Bone marrow (tissue), 2 donors: Measurements from ENCODE around the gene APOL4.
"Not testable (repeated sequence)": the region's sequence is repeated elsewhere in the genome, so short reads cannot be mapped to it uniquely, and the experiment has no call there.

Experiments used
- DNase-seq, 2 donors: peaks; one replicate each; lab custom pipeline; 2025; lab: John Stamatoyannopoulos, UW

APOL4 gene

DNA sequence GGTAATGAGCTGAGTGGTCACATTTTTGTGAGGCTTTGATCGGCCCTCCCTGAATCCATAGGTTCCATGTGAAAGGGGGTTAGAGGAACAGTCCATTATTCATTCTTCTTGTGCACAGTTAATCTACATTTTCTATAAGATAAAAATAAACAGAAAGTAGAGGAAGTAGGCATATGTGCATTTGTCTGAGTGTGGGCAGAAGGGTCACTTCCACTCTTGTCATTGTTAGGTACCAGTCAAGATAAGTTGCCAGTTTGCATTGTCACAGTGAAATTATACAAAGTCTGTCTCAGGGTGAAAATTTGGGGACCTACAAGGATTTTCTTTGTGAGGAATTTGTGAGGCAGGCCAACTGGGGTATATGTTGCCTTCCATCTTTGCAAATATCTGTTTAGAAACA is 4.6 kb upstream of the APOL4 start:
- DNase-seq, result no peak

DNA sequence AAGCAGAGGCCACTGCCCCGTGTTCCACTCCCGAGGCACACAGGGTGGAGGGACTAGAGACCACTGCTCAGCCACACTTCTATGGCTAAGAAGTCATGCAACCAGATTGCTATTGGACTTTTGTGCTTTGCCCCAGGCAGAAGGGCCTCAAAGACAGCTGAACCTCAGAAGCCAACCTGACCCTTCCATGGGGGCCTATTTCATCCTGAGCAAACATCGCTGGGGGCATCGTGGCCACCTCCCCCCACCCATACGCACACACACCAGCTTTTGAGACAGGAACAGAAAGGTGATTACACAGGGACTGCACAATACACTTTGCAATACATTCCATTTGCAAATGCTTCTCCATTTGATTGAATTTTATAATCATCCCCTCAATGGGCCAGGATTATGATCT is 4.0 kb upstream of the APOL4 start:
- not testable (repeated sequence) for DNase-seq

DNA sequence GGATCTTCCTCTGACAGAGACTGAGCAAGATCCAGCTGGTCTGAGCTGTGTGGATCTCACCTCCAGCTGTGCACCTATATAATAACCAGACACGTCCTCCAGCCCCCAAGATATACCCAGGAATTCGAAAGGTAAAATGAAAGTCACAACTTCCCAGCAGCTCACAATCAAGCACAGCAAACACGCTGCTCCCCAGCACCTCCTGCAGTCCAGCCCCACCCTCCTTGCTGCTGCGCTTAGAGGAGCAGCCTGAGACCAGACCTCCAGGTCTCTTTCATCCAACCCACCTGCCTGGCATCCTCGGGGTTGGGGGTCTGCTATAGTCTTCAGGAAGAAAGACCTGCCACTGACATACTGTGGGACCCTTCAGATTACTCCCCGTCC is 3.0 kb upstream of the APOL4 start:
- no peak for DNase-seq

DNA sequence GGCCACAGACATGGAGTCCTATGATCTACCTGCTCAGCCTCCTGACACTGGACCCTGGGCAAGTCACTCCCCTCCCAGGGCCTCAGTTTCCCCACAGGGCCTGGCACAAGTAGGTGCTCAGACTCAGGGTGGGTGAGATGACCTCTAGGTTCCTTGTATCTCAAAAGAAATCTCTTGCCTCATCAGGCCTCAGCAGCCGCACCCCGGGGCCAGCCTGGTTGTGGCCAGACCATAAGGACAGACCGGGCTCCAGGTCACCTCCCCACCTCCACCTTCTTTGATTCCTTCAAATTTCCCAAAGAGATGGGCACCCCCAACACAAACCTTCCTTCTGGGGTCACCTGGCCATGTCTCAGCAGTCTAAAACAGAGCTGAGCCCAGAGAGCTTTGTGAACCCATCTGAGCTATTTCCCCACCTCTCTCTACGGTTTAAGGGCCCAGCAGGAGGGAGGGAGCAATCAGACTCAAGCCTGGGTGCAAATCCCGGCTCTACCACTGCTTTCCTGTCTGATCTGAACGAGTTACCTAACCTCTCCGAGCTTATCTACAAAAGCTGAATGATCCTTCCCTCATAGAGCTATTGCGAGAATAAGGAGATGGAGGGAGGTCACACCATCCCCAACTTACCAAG is 2.5 kb upstream of the APOL4 start:
- DNase-seq, result no peak

DNA sequence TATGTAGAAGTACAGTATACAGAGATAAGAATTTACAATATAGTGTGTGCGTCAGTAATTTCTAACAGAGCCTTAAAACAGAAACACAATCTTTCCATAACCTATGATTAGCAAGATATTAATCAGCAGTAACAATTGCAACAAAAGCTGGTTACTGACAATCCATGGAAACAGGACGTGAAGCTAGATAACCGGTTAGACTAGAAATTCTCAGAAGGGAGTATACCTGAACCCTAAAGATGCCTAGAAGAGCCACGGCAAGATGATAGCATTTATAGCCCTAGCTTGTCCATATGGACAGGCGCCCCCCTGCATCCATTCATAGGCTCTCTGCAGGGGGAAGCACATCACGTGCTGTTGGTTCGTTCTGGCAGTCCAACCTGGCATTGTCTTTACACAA is 1.8 kb upstream of the APOL4 start:
- DNase-seq, result not testable (repeated sequence)

DNA sequence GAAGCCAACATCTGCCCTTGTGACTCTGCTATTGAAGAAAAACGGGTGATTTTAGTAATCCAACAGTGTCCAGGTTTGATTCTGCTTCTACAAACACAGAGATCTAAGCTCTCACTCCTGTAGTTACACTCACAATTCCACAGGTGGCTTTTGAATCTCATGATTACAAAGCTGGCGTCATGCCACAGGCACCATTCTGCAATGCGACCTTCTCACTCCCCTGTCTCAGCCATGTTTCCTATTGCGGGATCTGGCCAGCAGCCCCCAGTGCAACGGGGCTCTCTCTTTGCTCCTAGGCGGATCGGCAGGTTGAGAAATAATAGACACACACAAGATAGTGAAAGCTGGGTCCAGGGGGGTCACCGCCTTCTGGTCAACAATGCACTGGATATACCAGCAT is 1.3 kb upstream of the APOL4 start:
- not testable (repeated sequence) for DNase-seq

DNA sequence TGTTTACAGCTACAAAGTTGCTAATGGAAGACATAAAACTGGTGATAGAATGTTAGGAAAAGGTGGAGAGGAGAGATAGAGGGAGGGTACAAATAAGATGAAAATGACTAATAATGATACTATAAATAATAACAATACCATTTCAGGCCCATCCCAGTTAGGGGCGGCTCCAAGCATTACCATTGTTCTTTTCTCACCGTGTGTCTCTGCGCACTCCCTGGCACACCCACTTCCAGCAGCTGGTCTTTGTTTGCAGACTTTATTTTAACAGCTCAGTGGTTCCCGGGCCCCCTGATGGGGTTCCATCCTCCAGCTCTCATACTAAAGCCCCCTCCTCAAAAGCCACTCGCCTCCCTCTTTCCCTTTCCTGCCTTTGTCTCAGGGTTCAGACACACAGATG is 584 bp downstream of the APOL4 start:
- DNase-seq, result not testable (repeated sequence)

DNA sequence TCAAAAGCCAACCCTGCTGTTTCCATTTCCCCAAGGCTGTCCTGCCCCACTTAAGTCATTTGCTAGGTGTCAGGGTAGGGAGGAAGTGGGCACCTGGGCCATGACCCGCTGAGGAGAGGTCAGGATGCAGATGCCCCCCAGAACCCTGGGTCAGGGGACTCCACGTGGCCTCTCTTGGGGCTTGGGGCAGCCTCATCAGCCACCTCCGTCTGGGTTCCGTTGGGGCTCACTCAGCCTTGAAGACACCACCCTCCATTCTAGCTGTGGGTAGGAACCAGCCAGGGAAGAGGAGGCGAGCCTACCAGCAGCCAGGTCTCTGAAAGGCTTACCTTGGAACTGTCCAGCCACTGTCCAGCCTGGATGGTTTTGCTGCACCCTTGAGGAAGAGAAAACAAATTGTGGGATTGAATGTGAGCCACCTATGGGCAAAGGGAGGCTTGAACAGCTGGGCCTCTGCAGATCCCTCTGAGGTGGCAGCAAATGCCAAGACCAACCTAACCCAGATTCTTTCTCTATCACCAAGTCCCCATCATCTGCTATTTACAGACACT is 2.5 kb downstream of the APOL4 start:
- DNase-seq, result no peak

DNA sequence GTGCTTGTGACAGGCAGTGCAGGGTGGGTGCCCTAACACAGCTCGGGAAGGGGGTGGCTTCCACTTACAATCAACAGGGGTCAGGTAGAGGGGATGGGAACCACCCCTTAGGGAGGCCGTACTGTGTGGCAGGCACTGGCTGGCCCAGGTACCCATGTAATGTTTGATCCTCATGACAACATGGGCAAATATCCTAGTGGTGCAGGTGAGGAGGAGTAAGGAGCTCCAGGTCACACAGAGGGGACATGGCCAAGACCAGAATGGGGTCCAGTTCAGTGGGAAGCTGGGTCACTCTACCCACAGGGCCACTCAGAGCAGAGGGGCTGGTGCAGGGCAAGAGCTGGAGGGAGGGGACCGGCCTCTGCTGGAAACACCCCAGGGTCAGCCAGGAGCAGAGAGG is 3.1 kb downstream of the APOL4 start:
- no peak for DNase-seq

DNA sequence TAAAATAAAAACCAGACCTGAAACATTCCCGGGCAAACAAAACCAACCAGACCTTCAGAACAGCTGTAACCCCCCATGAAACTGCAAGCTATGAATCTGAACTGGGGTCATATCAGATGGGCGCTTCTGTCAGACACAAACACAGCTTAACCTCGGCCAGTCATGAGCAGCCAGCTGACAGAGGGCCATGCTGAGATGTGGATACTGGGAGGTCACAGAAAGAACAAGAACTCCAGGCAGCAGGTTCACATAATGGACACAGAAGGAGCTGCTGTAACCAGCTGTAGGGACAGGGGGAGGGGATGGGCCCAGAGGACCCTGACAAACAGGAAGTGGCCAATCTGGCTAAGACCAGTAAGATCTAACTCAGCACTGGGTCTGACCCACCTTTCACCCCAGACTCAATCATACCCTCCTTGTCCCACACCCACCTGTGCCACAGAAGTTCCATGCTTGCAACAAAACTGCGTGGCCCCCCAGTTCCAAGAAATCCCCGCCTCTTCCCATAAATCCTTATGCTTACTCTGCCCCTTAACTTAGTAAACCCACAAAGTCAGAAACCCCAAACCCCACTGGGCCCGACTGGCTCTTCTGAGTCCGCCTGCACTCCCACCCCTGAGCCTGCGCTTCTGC is 4.0 kb downstream of the APOL4 start:
- no peak for DNase-seq

DNA sequence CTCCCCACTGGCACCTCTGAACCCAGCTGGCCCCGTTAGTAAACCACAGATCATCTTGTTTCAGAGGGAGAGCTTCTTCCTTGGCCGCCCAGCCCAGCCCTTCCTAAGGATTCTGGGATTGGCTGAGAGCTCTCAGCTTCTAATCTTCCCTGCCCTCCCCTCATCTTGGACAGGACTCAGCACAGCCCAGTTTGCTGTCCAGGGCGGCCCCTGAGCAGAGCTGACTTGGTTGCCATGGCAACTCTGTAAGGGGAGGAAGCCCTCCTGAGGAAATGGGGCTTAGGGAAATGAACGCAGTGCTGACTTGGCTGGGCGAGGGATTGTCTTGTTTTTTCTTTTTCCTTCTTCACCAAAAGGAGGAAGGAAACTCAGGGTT is 4.6 kb downstream of the APOL4 start:
- DNase-seq, result no peak

DNA sequence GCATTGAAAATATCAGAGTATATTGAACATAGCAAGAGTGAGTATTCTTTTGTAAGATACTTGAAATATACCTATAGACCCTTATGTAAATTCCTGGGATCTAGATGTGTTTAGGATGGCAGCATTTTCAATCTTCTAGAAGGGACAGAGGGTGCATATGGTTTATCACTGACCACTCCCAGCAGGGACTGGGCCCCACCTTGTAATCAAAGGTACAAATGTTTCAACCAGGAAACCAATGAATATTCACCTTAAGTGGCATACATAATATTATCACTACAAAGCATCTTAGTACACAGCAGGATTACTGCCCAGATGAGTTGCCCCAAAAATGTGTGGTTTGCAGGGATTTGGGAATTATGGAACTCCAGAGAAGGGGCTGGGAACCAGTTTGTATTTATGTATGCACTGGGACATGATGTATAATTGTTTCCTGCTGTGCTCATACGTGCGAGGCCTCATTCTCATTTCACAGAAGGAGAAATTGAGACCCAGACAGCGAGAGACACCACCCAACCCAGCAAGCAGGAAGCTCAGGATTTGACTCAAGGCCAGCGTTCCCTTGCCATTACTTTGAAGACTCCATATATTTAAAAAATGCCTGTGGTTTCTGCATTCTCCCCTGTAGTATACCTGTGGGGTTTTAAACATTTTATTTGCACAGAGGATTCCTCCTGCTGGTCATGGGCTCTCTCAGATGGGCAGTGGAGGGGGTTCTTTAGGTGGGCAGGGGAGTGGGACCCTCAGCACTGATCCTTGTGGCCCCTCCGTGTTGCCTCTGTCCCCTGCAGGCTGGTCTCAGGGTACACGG is 5.2 kb downstream of the APOL4 start:
- DNase-seq, result no peak

DNA sequence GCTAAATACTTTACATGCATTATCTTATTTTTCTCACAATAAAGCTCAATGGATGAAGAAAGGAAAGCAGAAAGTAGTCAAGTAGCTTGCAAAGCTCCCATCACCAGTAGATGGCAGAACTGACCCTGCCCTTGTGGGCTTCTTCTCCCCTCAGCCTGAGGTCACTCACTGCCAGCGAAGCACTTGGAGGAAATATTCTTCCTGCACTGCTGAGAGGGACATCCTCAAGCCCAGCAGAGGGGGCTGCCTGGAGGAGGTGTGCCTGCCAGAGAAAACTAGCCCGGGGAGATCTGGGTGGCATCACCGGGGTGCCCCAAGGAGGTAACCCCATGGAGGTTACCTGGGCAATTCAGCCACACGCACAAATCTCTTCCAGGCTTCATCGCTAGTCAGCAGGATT is 6.6 kb downstream of the APOL4 start:
- DNase-seq, result peak in 1 of 2 donors; percentile 18

DNA sequence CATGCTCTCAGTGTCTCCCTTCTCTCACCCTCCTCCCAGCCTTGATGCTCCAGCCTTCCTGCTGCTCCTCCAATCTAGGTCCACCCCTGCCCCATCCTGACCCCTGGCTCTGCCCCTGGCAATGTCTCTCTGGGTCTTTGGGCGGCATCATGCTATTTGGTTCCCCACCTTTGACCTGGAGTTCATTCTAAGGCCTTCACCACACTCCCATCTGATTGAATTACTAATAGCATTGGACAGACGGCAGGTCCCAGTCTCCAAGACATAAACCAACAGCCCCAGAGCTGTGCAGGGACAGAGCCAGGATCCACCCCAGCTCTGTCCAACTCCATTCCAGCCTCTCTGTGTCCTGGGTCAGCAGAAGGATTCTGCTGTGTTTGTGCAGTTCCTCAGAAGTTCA is 7.2 kb downstream of the APOL4 start:
- no peak for DNase-seq

DNA sequence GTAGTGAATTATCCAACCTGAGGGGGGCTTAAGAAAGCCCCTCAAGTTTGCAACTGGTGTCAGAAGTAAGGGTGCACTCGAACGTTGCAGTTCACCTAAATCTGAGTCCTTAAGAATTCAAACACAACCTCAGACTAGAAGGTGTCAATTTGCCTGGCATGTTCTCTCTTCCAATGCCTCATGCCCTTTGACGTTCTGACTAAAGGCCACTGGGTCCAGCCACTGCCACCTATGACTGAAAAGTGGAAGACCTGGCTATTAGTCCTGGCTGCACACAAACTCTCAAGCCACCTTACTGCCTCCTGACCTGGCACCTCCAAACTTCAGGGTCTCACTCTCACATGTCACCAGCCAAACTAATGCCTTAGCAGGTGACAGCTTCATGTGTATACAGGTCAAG is 8.0 kb downstream of the APOL4 start:
- DNase-seq, result no peak

DNA sequence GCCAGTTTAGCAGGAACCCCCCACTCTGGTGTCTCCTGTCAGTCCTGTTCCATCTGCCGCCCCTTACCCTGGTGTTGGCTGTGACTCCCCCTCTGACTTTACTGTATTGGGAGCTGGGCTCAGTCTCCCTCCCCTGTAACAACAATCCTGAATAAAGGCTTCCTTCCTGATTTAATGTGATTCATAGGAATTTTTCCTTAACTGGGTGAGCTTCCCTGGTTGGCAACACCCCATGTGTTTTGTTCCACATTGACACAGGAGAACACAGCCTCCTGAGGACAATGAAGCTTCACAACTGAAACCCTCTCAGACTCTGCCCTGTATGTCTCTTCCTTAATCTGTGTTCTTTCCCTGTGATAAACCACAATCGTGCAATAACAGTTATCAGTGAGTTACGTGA is 8.4 kb downstream of the APOL4 start:
- DNase-seq, result no peak

DNA sequence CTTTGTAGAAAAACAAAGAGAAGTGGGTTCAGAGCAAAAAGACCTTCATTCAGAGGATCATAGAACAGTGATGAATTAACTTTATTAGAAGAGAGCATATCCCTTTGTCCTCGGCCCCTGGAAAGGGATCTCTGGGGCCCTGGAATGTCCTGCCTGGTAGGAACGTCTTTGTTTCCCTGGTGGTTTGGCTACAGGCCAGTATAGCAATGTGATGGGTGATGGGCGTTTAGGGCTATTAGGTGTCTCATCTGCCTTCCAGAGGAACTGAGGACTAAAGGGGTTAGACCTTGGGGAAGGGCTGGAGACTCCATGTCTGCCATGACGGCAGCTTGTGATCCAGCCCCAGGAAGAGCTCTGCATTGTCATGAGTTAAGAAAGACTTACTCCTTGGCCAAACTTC is 9.1 kb downstream of the APOL4 start:
- no peak for DNase-seq

DNA sequence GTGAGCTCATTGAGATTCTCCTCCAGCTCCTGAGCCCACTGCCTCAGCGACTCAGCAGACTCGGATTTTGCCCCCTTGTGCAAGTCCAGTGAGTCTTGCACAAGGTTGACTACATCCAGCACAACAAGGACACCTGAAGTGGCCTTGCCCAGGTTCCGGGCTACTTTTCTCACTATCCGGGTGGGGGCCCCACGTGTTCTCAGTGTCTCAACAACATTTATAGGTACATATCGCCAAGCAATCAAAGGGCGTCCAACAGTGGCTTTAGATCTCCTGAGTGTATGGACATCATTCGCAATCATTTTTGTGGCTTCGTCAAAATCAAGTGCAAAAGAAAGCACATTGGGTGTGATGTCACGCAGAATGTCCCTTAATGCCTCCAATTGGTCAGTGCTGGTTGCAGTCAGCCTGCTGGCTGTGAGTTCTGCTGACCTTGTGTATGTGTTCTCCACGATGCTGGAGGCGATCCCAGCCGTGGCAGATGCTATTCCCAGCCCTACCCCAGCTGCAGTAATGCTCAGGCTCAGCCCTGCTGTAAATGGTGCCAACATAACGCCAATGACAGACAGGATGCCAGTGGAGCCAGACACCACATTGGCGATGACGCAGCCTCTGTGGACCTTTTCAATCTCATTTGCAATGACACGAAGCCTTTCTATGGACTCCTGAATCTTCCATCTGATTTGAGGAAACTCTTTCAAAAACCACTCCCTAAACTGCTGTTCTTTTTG is 10.3 kb downstream of the APOL4 start:
- no peak for DNase-seq

DNA sequence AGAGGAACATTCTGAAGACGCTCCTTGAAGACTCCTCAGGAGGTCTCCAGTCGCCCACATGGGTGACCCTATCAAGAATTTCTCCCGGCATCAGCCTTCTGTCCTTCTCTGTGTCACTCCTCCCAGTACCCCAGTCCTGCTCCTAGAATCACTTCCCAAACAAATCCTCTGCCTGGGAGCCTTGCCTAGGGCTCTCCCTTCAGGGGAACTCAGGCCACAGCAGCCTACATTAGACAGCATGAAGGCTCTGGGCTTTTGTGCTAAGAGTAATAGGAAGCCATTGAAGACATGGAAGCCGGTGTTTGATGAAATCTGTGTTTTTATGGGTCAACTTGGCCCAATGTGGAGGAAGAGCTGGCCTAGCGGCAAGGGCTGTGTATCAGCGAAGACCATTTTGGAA is 13.7 kb downstream of the APOL4 start:
- not testable (repeated sequence) for DNase-seq

DNA sequence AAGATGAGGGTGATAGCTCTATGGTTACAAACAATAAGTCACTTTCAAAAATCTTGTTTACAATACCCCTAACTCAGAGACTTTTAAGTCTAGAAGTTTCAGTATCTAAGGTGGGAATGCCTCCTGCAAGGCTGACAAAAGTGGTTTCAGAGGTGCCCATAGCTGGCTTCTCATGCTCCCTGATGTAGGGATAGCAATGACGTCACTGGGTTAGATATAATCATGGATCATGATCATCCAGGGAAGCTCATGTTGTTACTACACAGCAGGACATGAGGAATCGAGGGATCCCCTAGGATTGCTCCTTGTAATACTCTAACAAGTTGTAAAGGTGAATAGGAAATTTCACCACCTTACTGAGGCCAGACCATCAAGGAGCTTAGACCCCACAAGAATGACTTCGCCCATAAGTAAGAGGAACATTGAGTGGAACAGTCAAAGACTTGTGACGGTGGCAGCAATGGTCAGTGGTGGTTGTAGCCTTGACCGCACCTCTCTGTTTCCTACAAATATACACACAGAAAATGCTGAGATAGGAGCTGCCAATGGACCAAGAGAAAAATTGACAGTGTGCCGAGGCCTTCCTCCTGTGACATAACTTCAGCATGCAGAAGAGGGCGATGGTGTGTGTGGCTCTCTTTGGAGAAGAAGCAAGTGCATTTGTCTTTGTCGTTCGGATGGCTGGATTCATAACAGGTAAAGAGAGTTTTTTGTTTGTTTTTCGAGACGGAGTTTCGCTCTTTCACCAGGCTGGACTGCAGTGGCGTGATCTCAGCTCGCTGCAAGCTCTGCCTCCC is 15.6 kb downstream of the APOL4 start:
- no peak for DNase-seq

DNA sequence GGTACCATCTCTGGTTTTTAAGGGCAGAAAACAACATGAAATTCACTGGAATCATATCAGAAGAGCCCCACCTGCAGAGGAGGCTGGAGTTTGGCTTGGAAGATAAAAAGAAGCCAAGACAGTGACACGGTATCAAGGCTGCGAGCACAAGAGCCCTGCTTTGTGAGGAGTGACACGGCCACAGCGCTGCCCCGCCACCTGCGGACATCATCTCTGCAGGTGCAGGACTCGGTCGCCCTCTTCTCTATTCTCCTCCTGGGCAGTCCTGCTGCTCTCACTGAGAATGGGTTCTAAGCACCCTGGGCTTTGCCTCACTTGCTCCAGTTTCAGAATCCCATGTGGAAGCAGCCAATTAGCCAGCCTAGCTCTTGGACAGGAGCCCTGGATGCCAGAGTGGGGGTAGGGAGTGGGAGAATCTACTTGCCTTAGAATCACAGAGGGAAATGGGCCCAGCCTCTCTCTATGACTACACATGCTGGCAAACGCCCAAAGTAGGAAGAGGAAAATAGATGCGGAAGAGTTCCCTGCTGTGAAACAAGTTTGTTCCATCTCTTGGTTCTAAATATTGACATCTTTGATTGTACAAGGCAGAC is 17.1 kb downstream of the APOL4 start:
- DNase-seq, result no peak
